Urothelium cell line (cell line): Measurements from ENCODE around the gene CFAP69.
A peak's percentile ranks its signal among the peaks of the same experiment; 100 is the strongest.
"Not testable (repeated sequence)": the region's sequence is repeated elsewhere in the genome, so short reads cannot be mapped to it uniquely, and the experiment has no call there.

ENCODE experiments used
- DNase-seq: peaks from one replicate; pipeline ENCODE4 v3.0.0; 2011; ENCODE audit warnings: low spot score, mixed read lengths
- FAIRE-seq: peaks from 2 replicates; lab custom pipeline; 2011; peaks lifted over from hg19 to GRCh38; lab: Jason Lieb, UNC

Gene CFAP69

DNA sequence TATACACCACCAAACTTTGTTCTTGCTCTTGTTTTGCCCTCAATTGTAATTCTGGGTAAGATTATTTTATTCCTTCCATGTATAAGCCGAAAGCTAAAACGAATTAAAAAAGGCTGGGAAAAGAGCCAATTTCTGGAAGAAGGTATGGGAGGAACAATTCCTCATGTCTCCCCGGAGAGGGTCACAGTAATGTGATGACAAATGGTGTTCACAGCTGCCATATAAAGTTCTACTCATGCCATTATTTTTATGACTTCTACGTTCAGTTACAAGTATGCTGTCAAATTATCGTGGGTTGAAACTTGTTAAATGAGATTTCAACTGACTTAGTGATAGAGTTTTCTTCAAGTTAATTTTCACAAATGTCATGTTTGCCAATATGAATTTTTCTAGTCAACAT is 12.5 kb upstream of the CFAP69 start:
- no peak for FAIRE-seq
- DNase-seq = no peak

DNA sequence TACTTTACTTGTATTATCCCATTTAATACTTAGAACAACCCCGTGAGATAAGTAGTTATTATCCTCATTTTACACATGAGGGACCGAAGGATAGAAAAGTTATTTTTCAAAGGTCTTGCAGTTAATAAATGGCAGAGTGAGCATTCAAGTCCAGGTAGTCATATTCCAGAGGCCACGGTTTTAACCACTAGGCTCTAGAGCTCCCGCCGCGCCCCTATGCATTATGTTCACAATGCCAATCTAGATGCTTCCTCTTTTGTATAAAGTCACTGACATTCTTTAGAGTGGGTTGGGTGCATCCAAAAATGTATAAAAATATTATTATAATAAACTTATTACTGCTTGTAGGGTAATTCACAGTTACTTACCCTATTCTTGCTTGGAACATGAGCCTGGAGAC is 11.4 kb upstream of the CFAP69 start:
- FAIRE-seq (no peak), DNase-seq (no peak)

DNA sequence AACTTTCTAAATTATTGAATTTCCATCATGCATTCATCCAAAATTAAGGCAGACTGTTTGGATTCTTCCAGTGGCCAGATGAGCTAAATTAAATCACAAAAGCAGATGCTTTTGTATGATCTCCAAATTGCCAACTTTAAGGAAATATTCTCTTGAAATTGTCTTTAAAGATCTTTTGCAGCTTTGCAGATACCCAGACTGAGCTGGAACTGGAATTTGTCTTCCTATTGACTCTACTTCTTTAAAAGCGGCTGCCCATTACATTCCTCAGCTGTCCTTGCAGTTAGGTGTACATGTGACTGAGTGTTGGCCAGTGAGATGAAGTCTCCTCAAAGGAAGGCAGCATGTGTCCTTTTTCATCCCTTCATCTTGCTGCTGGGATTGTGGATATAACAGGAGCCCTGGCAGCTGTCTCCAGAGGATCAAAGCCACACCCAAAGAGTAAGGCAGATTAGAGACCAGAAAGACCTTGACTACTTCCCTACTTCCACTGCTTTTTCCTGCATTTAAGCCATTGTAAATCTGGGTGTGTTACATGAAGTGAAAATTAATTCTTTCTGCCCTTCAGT is 8.2 kb upstream of the CFAP69 start:
- FAIRE-seq (peak; percentile 75), DNase-seq (no peak)

DNA sequence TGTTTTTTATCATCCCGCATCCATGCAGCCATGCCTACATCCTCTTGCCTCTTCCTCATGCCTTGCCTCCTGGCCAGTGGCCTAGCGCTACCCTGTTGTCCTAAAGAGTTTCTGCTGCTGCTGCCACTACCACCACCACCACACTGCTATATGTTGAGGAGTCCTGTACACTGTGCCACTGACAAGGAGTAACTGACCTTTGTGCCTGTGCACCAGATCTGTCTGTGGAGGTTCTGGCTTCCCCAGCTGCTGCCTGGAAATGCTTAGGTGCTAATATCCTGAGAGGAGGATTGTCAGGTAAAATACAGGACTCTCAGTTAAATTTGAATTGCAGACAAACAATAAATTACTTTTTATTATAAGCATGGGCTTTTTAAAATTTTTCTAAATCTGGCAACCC is 7.0 kb upstream of the CFAP69 start:
- FAIRE-seq = no peak
- no peak for DNase-seq

DNA sequence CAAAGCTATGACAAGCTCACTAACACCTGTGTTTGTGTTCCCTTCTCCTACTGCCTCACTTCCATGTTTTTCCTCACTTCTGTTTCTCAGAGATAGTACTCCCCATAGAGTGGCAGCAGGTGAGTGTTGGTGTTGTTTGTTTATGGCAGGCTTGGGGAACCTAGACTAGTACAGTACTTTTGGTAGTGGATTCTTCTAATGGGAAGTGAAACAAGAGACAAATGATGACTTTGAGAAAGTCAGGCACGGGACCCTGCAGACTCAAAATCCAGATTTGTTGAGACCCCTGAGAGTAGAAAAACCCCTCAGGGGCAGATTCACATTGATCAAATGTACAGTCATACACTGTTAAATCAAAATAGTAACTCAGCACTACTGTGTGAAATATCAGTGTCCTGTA is 6.4 kb upstream of the CFAP69 start:
- FAIRE-seq (peak; percentile 89), DNase-seq (no peak)

DNA sequence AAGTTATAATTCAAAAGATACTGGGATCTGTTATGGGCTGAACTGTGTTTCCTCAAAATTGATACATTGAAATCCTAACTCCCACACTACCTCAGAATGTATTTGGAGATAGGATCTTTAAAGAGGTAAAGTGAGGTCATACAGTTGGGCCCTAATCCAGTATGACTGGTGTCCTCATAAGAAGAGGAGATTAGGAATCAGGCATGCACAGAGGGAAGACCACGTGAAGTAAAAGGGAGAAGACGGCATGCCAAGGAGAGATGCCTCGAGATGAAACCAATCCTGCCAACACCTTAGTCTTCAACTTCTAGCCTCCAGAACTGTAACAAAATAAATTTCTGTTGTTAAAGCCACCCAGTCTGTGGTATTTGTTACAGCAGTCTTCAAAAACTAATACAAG is 5.9 kb upstream of the CFAP69 start:
- no peak for FAIRE-seq
- DNase-seq = no peak

DNA sequence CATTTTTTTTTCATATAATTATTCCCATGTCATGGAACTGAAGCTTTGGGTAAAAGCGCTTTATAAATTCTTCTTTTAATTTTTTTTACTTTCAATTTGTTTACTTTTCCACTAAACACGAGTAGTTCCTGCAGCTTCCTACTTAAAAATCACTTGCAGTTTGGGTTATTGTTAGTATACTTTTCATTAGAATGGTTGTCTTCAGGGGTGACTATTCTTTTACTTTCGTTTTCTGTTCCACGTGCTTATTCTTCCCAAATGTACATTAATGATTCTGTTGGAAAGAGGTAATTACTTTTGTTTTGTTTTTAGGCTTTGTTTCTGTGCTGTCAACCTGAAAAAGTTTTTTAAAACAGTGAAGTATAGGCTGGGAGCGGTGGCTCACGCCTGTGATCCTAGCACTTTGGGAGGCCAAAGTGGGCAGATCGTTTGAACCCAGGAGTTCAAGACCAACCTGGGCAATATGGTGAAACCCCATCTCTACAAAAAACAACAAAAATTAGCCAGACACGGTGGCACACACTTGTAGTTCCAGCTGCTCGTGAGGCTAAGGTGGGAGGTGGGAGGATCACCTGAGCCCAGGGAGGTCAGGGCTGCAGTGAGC is 5.2 kb upstream of the CFAP69 start:
- DNase-seq = no peak
- no peak for FAIRE-seq

DNA sequence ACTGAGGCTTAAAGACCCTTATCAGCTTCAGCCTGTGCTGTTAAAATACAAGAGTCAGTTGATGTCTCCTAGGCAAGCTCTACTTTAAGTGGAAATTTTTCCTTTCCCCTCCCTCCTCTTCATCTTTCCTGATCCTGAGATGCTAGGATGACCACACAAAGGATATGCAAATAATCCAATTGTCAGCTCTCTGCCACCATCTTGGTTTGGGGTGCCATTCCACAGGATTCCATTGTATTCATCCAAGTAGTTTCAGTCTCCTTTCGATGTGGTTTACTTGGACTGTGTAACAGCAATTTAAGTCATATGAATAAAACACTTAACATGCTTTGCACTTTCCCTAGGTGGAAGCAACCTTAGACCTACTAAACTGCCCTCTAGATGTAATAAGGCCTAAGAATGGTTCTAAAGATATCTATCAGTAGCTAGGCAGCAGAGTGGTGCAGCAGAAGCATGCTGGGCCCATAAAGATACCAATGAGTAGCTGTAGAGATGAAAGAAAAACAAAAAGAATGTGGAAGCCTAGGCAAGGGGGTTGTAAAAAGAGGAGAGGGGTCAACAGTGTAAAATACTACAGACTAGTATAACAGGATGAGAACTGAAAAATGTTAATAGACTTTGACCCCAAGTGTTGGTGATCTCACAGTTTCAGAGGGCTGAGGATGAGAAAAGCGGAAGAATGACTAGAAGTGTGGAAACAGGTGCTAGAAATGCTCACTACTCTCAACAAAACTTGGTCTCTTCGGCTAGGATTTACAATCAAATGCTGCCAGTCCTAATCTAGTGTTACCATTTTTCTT is 2.4 kb upstream of the CFAP69 start:
- DNase-seq (no peak), FAIRE-seq (no peak)

DNA sequence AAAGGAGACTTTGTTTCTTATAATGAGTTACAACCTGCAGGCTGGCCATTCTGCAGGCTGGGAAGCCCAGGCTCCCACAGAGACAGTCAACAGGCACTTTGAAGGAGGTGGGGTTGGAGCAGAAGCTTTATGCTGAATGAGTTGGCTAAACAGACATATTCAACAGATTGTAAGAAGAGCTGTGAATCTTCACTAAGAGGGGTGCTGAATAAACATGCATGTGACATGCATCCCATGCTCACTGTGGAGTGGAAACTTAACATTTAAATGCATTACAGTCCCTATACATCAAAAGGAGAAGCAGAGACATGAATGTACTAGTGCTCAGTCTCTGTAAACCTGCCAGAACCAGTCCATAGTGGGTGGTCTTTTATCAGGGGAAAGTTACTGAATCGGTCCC is 1.4 kb upstream of the CFAP69 start:
- FAIRE-seq (no peak), DNase-seq (no peak)

DNA sequence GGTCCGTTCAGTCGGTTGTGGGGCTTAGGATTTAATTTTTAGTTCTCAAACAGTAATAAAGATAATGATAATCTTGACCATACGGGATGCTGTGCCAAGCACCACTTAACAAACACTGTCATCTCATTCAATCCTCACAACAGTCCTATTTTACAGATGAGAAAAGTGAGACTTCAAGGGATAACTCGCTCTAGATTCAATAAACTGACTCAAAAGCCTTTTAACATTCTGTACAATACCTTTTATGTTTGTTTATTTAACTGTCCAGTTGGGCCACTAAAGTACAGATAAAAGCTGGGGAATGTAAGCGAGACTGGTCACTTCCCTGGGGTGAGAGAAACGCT is 437 bp upstream of the CFAP69 start:
- FAIRE-seq = no peak
- no peak for DNase-seq

DNA sequence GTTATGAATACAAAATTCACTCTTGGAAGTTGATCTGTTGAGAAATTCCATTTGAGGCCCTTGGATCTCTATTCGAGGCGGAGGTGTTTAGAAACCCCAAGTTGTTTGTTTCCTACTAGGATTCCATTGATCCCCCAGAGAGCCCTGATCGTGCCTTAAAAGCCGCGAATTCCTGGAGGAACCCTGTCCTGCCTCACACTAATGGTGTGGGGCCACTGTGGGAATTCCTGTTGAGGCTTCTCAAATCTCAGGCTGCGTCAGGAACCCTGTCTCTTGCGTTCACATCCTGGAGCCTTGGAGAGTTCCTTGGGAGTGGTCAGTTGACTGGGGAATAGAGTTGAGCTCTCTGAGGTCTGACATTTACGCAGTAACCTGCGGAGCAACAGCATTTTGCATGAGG is 1.2 kb downstream of the CFAP69 start:
- no peak for FAIRE-seq
- peak; percentile 36 for DNase-seq

DNA sequence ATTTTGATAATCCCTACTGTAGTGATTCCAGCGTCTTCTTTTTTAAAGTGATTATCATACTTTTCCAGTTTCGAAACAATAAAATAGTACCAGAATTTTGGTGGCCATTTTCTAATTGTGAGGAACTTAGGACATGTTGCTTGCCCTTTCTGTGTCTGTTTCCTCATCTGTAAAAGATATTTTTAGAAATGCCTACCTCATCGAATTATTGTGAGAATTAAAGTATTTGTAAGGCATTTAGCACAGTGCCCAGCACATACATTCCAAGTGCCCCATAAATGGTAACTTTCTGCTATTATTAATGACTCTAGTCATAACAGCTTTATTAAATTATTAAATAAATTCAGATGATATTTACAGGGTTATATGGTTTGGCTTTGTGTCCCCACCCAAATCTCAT is 3.7 kb downstream of the CFAP69 start:
- no peak for DNase-seq
- FAIRE-seq = no peak

DNA sequence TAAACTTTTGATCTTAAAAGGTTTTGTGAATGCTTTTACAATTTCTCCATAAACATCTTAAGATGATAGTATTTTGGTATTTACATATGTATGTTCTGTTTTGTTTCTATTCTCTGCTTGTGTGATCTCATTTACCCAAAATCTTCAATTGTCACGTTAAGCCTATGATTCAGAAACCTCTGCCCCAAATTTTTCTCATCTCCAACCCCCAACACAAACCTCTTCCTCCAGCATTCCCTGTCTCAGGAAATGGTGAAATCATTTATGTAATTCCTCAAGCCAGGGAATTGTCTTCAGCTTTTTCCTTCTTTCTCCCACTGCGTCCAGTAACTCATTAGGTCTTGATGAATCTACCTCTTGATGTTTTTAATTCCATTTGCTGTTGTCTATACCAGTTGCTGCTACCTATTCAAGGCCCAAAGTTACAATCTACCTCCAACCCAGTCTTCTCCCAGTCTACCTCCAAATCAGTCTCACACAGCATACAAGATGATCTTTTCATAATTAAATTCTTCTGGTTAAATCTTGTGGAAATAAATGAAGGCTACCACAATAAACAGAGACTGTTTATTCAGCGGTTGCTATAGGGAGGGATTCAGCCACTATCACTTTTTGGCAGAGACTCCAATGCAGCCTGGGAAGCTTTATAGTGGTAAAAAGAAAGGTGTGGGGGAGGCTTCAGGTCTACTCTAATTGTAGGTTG is 5.8 kb downstream of the CFAP69 start:
- FAIRE-seq (no peak), DNase-seq (no peak)

DNA sequence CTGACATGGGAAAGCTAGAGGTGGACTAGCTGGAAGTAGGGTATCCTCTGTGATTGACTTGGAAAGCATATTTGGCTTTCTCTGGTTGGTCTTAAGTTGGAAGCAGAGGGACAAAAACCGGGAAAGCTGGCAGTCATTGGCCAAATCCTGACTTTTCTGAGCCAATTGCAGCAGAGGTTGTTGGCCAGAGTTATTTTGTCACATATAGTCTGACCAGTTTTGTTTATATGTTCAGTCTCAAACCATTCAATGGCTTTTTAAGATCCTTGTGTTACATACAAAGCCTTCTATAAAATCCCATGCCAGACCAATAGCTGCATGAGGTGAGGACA is 6.3 kb downstream of the CFAP69 start:
- DNase-seq = no peak
- FAIRE-seq = no peak

DNA sequence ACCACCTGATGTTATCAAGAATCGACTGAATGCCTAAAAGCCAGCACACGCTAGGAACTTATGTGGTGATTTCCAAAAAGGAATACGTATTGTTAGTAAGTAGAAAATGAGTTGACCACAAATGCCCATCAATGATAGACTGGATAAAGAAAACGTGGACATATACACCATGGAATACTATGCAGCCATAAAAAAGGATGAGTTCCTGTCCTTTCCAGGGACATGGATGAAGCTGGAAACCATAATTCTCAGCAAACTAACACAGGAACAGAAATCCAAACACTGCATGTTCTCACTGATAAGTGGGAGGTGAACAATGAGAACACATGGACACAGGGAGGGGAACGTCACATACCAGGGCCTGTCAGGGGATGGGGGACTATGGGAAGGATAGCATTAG is 11.0 kb downstream of the CFAP69 start:
- not testable (repeated sequence) for FAIRE-seq, DNase-seq

DNA sequence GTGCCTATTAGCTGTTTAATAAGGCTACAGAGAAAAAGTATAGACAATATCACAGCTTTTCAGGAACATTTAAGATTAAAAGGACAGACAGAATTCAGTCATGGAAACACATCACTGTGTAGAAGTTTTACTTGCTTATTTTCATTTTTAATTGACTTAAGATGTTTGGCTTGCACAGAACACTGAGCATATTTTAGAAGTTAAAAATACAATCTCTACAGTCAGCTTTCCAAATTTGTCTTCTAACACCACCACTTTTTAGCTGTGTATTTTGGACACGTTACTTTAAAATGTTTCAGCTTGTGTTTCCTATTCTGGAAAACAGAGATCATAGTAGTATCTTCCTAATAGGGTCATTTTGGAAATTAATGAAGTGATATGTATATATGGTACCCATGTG is 11.8 kb downstream of the CFAP69 start:
- FAIRE-seq = no peak

DNA sequence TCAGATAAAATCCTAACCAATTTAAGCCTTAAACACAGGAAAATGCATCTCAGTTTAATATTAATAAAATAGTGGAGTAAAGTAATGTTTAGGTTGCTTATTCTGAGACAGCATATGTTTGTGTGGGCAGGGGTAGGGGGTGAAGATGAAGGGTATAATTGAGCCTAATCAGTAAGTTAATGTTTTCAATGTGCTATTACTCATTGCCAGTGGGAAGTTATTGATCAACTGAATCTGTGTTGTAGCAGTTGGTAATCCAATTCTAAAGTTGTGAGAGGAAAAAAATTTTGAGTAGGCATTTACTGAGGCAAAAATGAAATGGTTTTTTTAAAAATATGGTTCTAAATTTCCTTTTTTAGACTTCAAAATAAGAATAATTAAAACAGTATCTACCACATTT is 16.5 kb downstream of the CFAP69 start:
- FAIRE-seq = no peak

More for the DNA sequence above, 11.8 kb downstream of the CFAP69 start:
- no peak for DNase-seq

DNA sequence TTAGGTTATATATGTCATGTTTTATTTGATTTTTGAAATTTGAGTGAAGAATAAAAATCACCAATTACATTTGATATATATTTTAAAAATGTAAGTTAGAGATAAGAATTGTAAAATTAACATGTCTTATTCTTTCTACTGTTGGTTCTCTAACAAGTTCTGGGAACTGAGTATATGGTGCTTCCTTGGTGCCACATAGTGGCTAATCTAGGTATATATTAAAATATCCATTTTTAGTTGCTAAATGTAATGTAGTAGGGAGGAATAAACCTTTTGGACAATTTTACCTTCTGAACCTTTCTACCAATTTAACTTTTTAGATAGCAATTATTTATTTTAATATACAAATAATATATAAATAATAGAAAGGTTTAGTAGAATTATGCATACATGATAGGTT is 17.5 kb downstream of the CFAP69 start:
- DNase-seq (peak; percentile 47), FAIRE-seq (no peak)

More for the DNA sequence above, 16.5 kb downstream of the CFAP69 start:
- no peak for DNase-seq

DNA sequence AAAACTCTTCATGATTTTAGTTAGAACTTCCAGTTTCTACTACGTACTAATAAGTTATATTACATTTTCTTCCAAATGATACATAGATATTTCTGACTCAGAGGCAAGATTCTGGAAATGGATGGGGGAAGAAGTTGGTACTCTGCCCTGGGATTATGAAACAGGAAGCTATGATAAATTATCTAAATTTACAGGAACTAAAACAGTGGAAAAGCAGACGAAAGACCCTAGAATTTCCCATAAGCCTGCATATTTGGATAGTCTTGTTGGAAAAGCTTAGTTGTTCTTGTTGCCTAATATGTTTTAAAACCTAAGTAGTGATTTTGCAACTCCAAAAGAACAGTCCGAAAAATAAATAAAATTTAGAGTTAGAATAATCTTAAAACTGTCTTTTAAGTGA is 21.8 kb downstream of the CFAP69 start:
- FAIRE-seq (no peak), DNase-seq (no peak)

DNA sequence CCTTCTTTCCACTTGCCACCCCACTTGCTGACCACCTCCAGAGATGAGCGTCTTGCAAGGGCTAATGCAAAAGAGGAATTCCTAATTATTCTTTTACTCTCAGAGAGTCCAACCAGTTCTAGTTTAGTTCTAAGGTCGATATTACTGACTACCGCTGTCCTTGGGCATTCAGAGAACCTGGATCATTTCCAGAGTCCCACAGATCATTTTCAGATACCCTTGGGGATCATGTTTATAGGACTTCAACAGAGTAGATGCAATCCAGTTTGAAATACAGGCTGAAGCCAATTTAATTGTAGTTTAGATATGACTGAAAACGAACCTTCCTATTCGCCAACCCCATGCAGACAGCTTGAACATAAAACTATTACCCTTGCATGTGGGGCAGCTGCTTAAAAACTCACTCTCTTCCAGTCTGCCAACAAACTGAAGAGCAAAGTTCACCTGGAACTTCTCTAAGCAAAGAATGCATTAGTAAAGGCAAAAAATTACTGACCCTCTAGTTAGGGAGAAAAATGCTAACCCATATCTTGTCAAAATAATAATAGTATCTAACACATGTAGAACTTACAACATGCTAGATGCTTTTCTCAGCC is 22.4 kb downstream of the CFAP69 start:
- FAIRE-seq (no peak), DNase-seq (no peak)

DNA sequence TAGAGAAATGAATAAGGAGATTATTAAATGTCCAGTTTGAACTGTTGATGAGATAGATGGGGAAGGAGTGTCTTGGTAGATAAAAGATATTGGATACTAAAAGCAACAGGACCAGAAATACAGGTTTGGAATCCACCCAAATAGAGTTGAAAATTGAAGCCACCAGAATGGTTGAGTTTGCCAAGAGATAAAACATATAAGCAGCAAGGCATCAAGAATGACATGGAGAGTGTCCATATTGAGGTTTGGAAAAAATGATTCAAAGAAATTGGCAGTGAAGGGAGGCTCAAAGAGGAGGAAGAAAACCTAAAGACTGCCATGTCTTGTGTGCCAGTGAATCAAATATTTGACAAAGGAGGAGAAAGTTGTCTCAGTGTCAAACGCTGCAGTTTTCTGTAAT is 24.2 kb downstream of the CFAP69 start:
- DNase-seq (no peak), FAIRE-seq (no peak)
